ENCODE data around the gene ABLIM1. TPM values are rescaled to one million over a fixed set of nuclear protein-coding genes. Genes with fewer than 3 reads are reported as not detected.

Gene ABLIM1
- total RNA-seq, 4 donors from 2014 or later: 122 to 257 (median 138) TPM

- no peak for TF ChIP-seq CTCF (IDR thresholded peaks at IDR 0.05)
- DNase-seq (ENCODE audit: low spot score): no peak
- ATAC-seq (ENCODE audit: low FRiP score): peak; percentile 63
Measured at GRCh38 chr10:114684822-114685209, 26.7 kb upstream of the ABLIM1 start.

DNA sequence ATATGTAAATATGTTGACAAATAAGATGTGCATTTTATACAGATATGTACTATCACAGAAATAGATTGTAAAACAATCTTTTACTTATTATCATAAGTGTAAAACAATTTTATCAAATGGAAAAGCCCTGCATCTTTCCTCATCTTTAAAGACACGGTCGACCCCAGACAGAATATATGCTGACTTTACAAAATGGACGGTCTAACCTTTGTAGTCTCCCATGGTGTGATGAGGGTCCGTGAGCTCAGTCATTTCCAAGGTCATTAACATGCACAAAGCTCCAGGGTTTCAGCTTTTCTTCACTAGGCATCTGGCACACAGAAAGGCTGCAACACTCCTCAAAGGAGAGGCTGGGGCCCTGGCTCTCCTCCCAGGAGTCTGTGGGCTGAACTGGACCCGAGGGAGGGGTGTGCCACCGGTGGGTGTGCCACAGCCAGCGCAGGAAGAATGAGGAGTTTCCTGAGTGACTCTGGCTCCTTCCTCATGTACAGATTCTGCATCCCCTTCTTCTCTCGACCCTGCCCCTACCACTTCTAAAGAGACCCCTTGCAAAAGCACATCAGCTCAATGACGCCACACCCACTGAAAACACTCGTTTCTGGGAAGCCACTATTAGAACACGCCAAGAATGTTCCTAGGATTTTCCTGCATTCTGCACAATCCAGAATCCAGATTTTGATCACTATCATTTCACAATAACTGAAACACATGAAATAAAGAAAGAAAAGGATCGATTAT lies 26.2 kb upstream of the ABLIM1 start:
- peak; percentile 45 for ATAC-seq (ENCODE audit: low FRiP score)
- TF ChIP-seq CTCF (IDR thresholded peaks at IDR 0.05): no peak
- DNase-seq (ENCODE audit: low spot score): no peak

- DNase-seq (ENCODE audit: low spot score) (no peak), ATAC-seq (ENCODE audit: low FRiP score) (no peak)
- TF ChIP-seq CTCF (IDR thresholded peaks at IDR 0.05): no peak
Measured at GRCh38 chr10:114683593-114683992, 25.5 kb upstream of the ABLIM1 start.

DNA sequence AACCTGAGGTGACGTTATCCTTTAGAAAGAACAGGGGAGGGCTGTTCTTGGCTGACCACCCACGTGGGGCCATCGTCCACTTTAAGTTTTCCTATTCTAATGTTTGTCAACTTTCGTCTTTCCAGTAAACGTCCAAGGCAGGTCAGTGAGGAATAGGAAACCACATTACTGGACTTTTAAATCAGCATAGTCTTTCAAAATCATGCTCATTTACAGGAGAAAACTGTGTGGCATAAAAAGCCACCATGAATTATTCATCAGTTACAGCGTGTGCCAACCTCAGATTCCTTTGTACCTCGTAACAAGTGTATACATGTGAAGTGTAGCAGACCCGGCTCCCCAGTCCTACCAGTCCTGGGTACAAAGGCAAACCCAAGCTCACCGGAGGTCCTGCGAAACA lies 25.1 kb upstream of the ABLIM1 start:
- DNase-seq (ENCODE audit: low spot score) (no peak), ATAC-seq (ENCODE audit: low FRiP score) (no peak)
- no peak for TF ChIP-seq CTCF (IDR thresholded peaks at IDR 0.05)

GRCh38 chr10:114682532-114682931 lies 24.5 kb upstream of the ABLIM1 start:
- DNase-seq (ENCODE audit: low spot score) (no peak), ATAC-seq (ENCODE audit: low FRiP score) (no peak)
- no peak for TF ChIP-seq CTCF (IDR thresholded peaks at IDR 0.05)

GRCh38 chr10:114682121-114682520 lies 24.0 kb upstream of the ABLIM1 start:
- DNase-seq (ENCODE audit: low spot score) (no peak), ATAC-seq (ENCODE audit: low FRiP score) (no peak)
- TF ChIP-seq CTCF (IDR thresholded peaks at IDR 0.05): no peak

- DNase-seq (ENCODE audit: low spot score): no peak
- no peak for ATAC-seq (ENCODE audit: low FRiP score)
- no peak for TF ChIP-seq CTCF (IDR thresholded peaks at IDR 0.05)
Measured at GRCh38 chr10:114681542-114681941, 23.5 kb upstream of the ABLIM1 start.

Data from omental fat pad (tissue), 4 donors.